Measurements from ENCODE around the gene ARID2.

ARID2 gene

GRCh38 chr12:45852508-45852907, 123.0 kb downstream of the ARID2 start:
- no peak for DNase-seq (ENCODE audit: low read depth)

GRCh38 chr12:45853550-45853949, 124.0 kb downstream of the ARID2 start:
- DNase-seq (ENCODE audit: low read depth), result no peak

GRCh38 chr12:45863332-45863731, 133.8 kb downstream of the ARID2 start:
- no peak for DNase-seq (ENCODE audit: low read depth)

- DNase-seq (ENCODE audit: low read depth), result no peak
Observed at GRCh38 chr12:45866299-45866698, 136.8 kb downstream of the ARID2 start.

GRCh38 chr12:45872446-45872845, 142.9 kb downstream of the ARID2 start:
- no peak for DNase-seq (ENCODE audit: low read depth)

- DNase-seq (ENCODE audit: low read depth), result no peak
Observed at GRCh38 chr12:45877069-45877468, 147.6 kb downstream of the ARID2 start.

GRCh38 chr12:45878630-45879255, 149.2 kb downstream of the ARID2 start:
- no peak for DNase-seq (ENCODE audit: low read depth)

GRCh38 chr12:45879363-45879895, 149.9 kb downstream of the ARID2 start:
- DNase-seq (ENCODE audit: low read depth), result no peak

- DNase-seq (ENCODE audit: low read depth), result no peak
Observed at GRCh38 chr12:45880533-45880932, 151.0 kb downstream of the ARID2 start.

- no peak for DNase-seq (ENCODE audit: low read depth)
Observed at GRCh38 chr12:45883187-45883586, 153.7 kb downstream of the ARID2 start.

GRCh38 chr12:45886685-45887084, 157.2 kb downstream of the ARID2 start:
- no peak for DNase-seq (ENCODE audit: low read depth)

- no peak for DNase-seq (ENCODE audit: low read depth)
Observed at GRCh38 chr12:45887544-45887943, 158.0 kb downstream of the ARID2 start.

GRCh38 chr12:45890276-45890675, 160.8 kb downstream of the ARID2 start:
- DNase-seq (ENCODE audit: low read depth), result no peak

GRCh38 chr12:45893240-45893639, 163.7 kb downstream of the ARID2 start:
- DNase-seq (ENCODE audit: low read depth), result no peak

GRCh38 chr12:45895961-45896360, 166.5 kb downstream of the ARID2 start:
- DNase-seq (ENCODE audit: low read depth), result no peak

- no peak for DNase-seq (ENCODE audit: low read depth)
Observed at GRCh38 chr12:45898094-45898493, 168.6 kb downstream of the ARID2 start.

GRCh38 chr12:45907955-45908354, 178.4 kb downstream of the ARID2 start:
- no peak for DNase-seq (ENCODE audit: low read depth)

- DNase-seq (ENCODE audit: low read depth), result no peak
Observed at GRCh38 chr12:45909041-45909713, 179.7 kb downstream of the ARID2 start.

GRCh38 chr12:45912774-45913173, 183.3 kb downstream of the ARID2 start:
- no peak for DNase-seq (ENCODE audit: low read depth)

GRCh38 chr12:45913631-45914030, 184.1 kb downstream of the ARID2 start:
- DNase-seq (ENCODE audit: low read depth), result no peak

- peak; percentile 51 for DNase-seq (ENCODE audit: low read depth)
Observed at GRCh38 chr12:45914090-45914489, 184.6 kb downstream of the ARID2 start.

GRCh38 chr12:45915405-45915804, 185.9 kb downstream of the ARID2 start:
- DNase-seq (ENCODE audit: low read depth), result no peak

- DNase-seq (ENCODE audit: low read depth), result no peak
Observed at GRCh38 chr12:45918818-45919217, 189.3 kb downstream of the ARID2 start.

- DNase-seq (ENCODE audit: low read depth), result no peak
Observed at GRCh38 chr12:45928309-45928708, 198.8 kb downstream of the ARID2 start.
